ENCODE measurements around the gene MKLN1. TPM values are rescaled to one million over a fixed set of nuclear protein-coding genes. Genes with fewer than 3 reads are reported as not detected.

Gene MKLN1
- total RNA-seq, 4 donors from 2014 or later, result 37.9 to 55.2 (median 41.3) TPM

- DNase-seq (ENCODE audit: extremely low spot score), result no peak
- TF ChIP-seq CTCF (IDR thresholded peaks at IDR 0.05) (no peak), POLR2AphosphoS5 (IDR thresholded peaks at IDR 0.05) (no peak), EP300 (IDR thresholded peaks at IDR 0.05) (no peak), POLR2A (IDR thresholded peaks at IDR 0.05; ENCODE audit: low read depth) (no peak)
- Histone ChIP-seq H3K9me3 (no peaks in the 10 kb centered on the region), H3K4me3 (no peak overlapping the region), H3K4me1 (peaks cover 0 to 56% (median 9%) of the 10 kb centered on the region in 4 donors), H3K27ac (replicated peaks in 1 of 4) (peak overlapping the region; percentile 47 to 60 (median 50)), H3K36me3 (no peaks in the 10 kb centered on the region), H3K27me3 (no peaks in the 10 kb centered on the region)
- WGBS, result 81% methylated on average over 3 of the region's 9 CpGs
- intact Hi-C loops (cut with DNase I), result no loop called here
Measured at GRCh38 chr7:131533151-131533559, 205.5 kb downstream of the MKLN1 start.

GRCh38 chr7:131533566-131534561, 206.2 kb downstream of the MKLN1 start:
- intact Hi-C loops (cut with DNase I), result no loop called here
- Histone ChIP-seq H3K4me1 (peaks cover 5 to 60% (median 13%) of the 10 kb centered on the region in 4 donors), H3K27me3 (no peaks in the 10 kb centered on the region), H3K27ac (replicated peaks in 1 of 4) (peak overlapping the region; percentile 5 to 60 (median 48)), H3K4me3 (no peak overlapping the region), H3K9me3 (no peaks in the 10 kb centered on the region), H3K36me3 (no peaks in the 10 kb centered on the region)
- TF ChIP-seq POLR2A (IDR thresholded peaks at IDR 0.05; ENCODE audit: low read depth) (no peak), EP300 (IDR thresholded peaks at IDR 0.05) (no peak), CTCF (IDR thresholded peaks at IDR 0.05) (no peak), POLR2AphosphoS5 (IDR thresholded peaks at IDR 0.05) (no peak)
- 88% methylated on average over 14 of the region's 15 CpGs for WGBS
- DNase-seq (ENCODE audit: extremely low spot score), result no peak

DNA sequence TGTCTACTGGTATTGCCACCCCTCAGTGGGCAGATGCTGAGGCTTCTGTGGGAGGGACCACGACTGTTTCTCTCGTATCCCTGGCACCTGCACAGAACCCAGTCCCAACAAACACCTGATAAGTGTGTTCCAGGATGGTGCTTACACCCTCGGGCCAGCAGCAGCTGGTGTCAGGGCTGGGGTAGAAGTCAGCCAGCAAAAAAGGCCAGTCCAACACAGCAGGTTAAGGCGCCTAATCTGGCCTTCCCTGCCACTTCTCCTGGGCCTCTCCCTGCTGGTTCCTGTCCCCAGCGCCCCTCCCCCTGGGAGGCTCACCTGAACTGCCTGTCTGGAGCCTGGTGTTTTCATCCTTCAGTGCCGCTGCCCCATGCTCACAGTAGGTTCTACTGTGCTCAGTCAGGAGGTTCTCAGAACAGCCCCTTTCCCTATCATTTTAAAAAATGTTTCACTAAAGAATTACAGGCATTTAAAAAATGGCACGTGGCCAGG, 208.7 kb downstream of the MKLN1 start:
- H3K27ac ChIP-seq (replicated peaks in 1 of 4), result peak overlapping the region in 1 of 4 donors; percentile 3
- DNase-seq (ENCODE audit: extremely low spot score), result no peak
- WGBS, result 82% methylated on average over 7 of the region's 7 CpGs

DNA sequence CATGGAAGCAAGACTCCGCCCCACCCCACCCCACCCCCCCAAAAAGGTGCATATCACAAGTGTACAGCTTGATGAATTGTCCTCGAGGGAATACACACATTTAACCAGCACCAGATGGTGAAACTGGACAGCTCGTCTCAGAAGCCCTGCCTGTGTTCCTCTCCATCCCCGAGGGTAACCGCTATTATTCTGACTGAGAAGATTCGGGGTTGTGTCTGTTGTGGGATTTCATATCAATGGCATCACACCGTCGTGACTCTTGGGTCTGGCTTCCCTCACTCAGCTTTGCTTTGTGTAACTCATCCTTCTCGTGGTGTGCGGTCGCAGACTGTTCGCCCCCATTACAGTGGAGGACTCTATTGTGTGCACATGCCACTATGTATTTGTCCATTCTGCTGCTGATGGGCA, 209.9 kb downstream of the MKLN1 start:
- WGBS, result 85% methylated on average over 10 of the region's 12 CpGs
- no peak for DNase-seq (ENCODE audit: extremely low spot score)
- TF ChIP-seq EP300 (IDR thresholded peaks at IDR 0.05), result no peak
- TF ChIP-seq CTCF (IDR thresholded peaks at IDR 0.05), result no peak
- no peak for TF ChIP-seq POLR2AphosphoS5 (IDR thresholded peaks at IDR 0.05)
- TF ChIP-seq POLR2A (IDR thresholded peaks at IDR 0.05; ENCODE audit: low read depth), result no peak

More for the DNA sequence above, 208.7 kb downstream of the MKLN1 start:
- Histone ChIP-seq H3K9me3 (no peaks in the 10 kb centered on the region), H3K27me3 (no peaks in the 10 kb centered on the region), H3K36me3 (no peaks in the 10 kb centered on the region), H3K4me1 (peaks cover 21 to 72% (median 34%) of the 10 kb centered on the region in 4 donors), H3K4me3 (no peak overlapping the region)
- TF ChIP-seq POLR2AphosphoS5 (IDR thresholded peaks at IDR 0.05) (no peak), POLR2A (IDR thresholded peaks at IDR 0.05; ENCODE audit: low read depth) (no peak), EP300 (IDR thresholded peaks at IDR 0.05) (no peak), CTCF (IDR thresholded peaks at IDR 0.05) (no peak)
- intact Hi-C loops (cut with DNase I), result no loop called here

More for the DNA sequence above, 209.9 kb downstream of the MKLN1 start:
- H3K27ac ChIP-seq (replicated peaks in 1 of 4), result peak overlapping the region in 2 of 4 donors; percentile 32 to 50
- intact Hi-C loops (cut with DNase I), result no loop called here
- no peaks in the 10 kb centered on the region for H3K9me3 ChIP-seq
- no peaks in the 10 kb centered on the region for H3K36me3 ChIP-seq
- H3K4me1 ChIP-seq, result peaks cover 27 to 72% (median 40%) of the 10 kb centered on the region in 4 donors
- no peaks in the 10 kb centered on the region for H3K27me3 ChIP-seq
- H3K4me3 ChIP-seq, result no peak overlapping the region

Data from esophagus muscularis mucosa (tissue), 4 donors.